GM12874 (cell line): ENCODE data around the gene LUC7L.

Source experiments
- CTCF ChIP-seq: IDR thresholded peaks from 2 replicates; pipeline ENCODE4 v1.5.1; 2011; ENCODE audit warnings: low read depth, mild to moderate bottlenecking, control low read depth, low read length, moderate library complexity; ENCODE audit not compliant: insufficient read depth

Gene LUC7L

GRCh38 chr16:169014-169413 lies 60.2 kb downstream of the LUC7L start:
- TF ChIP-seq CTCF = no peak

- TF ChIP-seq CTCF = no peak
These were observed 60.8 kb downstream of the LUC7L start for GRCh38 chr16:168424-168823.

GRCh38 chr16:167122-167690 lies 62.0 kb downstream of the LUC7L start:
- TF ChIP-seq CTCF = no peak

- no peak for TF ChIP-seq CTCF
These were observed 62.7 kb downstream of the LUC7L start for GRCh38 chr16:166375-167121.

- no peak for TF ChIP-seq CTCF
These were observed 63.5 kb downstream of the LUC7L start, which contains the start of gene HBM for GRCh38 chr16:165539-166374. HBM (plus strand) TSS chr16:165978; CDS start chr16:165998, 20 bp downstream.

GRCh38 chr16:164827-165538 lies 64.3 kb downstream of the LUC7L start:
- no peak for TF ChIP-seq CTCF
